Suprapubic skin (tissue), 4 donors: ENCODE measurements around the gene APOBEC3F.
"Not testable (repeated sequence)": the region's sequence is repeated elsewhere in the genome, so short reads cannot be mapped to it uniquely, and the experiment has no call there.

Source experiments
- POLR2A ChIP-seq, 2 donors: fragments of 450-650 bp; IDR thresholded peaks; one replicate each; pipeline ENCODE4 v1.6.1; 2017; ENCODE audit warnings: antibody characterized with exemption in 2 of 2, mild to moderate bottlenecking in 2 of 2, moderate library complexity in 2 of 2
- POLR2AphosphoS5 ChIP-seq, 3 donors: sonication (generic); formaldehyde crosslinking; IDR thresholded peaks; one replicate each; pipeline ENCODE4 v1.6.1; 2017; ENCODE audit warnings: antibody characterized with exemption in 3 of 3
- TF ChIP-seq, protein P1 (sequence below), 2 donors: fragments of 200-600 bp in 1 of 2; fragments of 450-650 bp in 1 of 2; sonication (generic) in 1 of 2; IDR thresholded peaks; one replicate each; pipeline ENCODE4 v1.5.1; 2016 to 2019; ENCODE audit warnings: antibody characterized with exemption in 2 of 2, mild to moderate bottlenecking in 1 of 2, moderate library complexity in 1 of 2

DNA sequence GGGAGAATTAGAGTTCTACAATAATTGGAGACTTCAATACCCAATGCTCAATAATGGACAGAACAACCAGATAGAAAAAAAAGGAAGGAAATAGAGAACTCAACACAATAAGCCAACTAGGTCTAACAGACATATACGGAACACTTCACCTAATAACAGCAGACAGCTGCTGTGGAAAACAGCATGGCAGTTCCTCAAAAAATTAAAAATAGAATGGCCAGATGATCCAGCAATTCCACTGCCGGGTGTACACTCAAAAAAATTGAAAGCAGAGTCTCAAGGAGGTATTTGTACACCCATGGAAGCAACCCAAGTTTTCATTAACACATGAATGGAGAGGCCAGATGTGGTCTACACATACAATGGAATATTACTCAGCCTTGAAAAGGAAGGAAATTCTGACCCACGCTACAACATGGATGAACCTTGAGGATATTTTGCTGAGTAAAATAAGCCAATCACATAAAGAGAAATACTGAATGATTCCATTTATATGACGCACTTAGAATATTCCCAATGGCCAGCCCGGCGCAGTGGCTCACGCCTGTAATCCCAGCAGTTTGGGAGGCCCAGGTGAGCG lies 32.3 kb upstream of the APOBEC3F start:
- TF ChIP-seq, protein P1, sequence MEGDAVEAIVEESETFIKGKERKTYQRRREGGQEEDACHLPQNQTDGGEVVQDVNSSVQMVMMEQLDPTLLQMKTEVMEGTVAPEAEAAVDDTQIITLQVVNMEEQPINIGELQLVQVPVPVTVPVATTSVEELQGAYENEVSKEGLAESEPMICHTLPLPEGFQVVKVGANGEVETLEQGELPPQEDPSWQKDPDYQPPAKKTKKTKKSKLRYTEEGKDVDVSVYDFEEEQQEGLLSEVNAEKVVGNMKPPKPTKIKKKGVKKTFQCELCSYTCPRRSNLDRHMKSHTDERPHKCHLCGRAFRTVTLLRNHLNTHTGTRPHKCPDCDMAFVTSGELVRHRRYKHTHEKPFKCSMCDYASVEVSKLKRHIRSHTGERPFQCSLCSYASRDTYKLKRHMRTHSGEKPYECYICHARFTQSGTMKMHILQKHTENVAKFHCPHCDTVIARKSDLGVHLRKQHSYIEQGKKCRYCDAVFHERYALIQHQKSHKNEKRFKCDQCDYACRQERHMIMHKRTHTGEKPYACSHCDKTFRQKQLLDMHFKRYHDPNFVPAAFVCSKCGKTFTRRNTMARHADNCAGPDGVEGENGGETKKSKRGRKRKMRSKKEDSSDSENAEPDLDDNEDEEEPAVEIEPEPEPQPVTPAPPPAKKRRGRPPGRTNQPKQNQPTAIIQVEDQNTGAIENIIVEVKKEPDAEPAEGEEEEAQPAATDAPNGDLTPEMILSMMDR (IDR thresholded peaks at IDR 0.05), result not testable (repeated sequence)
- TF ChIP-seq POLR2AphosphoS5, POLR2A (IDR thresholded peaks at IDR 0.05): not testable (repeated sequence)
